WTC11 (cell line): ENCODE measurements around the gene SLC15A4. TPM values are rescaled to one million over a fixed set of nuclear protein-coding genes. Genes with fewer than 3 reads are reported as not detected.

Source experiments
- ATAC-seq: fragments of 200-7000 bp; cut with Tn5 transposase; 2 replicates; pipeline ENCODE4 v1.10.0; 2021; ENCODE audit warnings: mild to moderate bottlenecking, moderate library complexity
- CTCF ChIA-PET: fragments of 300-600 bp; sonication (Branson Sonifier 250); formaldehyde crosslinking; loops from one replicate; lab custom pipeline; 2021; ENCODE audit warnings: antibody characterized with exemption; lab: Charles Lee
- POLR2A ChIA-PET: fragments of 350-600 bp; sonication (Branson Sonifier 250); formaldehyde crosslinking; loops from one replicate; lab custom pipeline; 2021; ENCODE audit warnings: antibody characterized with exemption; lab: Charles Lee
- DNase-seq: peaks from one replicate; pipeline ENCODE4 v3.0.0; 2021; ENCODE audit warnings: low spot score
- H3K27ac Mint-ChIP-seq: 2 replicates; pipeline ENCODE4 v1.8.0; 2021; ENCODE audit warnings: mixed read lengths
- H3K27me3 Mint-ChIP-seq: 2 replicates; pipeline ENCODE4 v1.8.0; 2021; ENCODE audit warnings: low read depth, mild to moderate bottlenecking, moderate library complexity, mixed read lengths
- H3K36me3 Mint-ChIP-seq: 2 replicates; pipeline ENCODE4 v1.8.0; 2021; ENCODE audit warnings: mixed read lengths
- H3K4me1 Mint-ChIP-seq: 2 replicates; pipeline ENCODE4 v1.8.0; 2022; ENCODE audit warnings: mixed read lengths
- H3K4me3 Mint-ChIP-seq: 2 replicates; pipeline ENCODE4 v1.8.0; 2021; ENCODE audit warnings: mild to moderate bottlenecking, moderate library complexity, mixed read lengths
- H3K9me3 Mint-ChIP-seq: 2 replicates; pipeline ENCODE4 v1.8.0; 2021; ENCODE audit warnings: mixed read lengths
- ATF1 ChIP-seq: sonication (generic); formaldehyde crosslinking; IDR thresholded peaks from 2 replicates; pipeline ENCODE4 v1.8.1; 2023; ENCODE audit warnings: mild to moderate bottlenecking, moderate library complexity, missing genetic modification reagents
- CREB1 ChIP-seq: sonication (generic); formaldehyde crosslinking; IDR thresholded peaks from 2 replicates; pipeline ENCODE4 v1.8.0; 2023; ENCODE audit warnings: mild to moderate bottlenecking, missing genetic modification reagents
- CREM ChIP-seq: sonication (generic); formaldehyde crosslinking; IDR thresholded peaks from 2 replicates; pipeline ENCODE4 v1.8.1; 2022; ENCODE audit warnings: mild to moderate bottlenecking, missing genetic modification reagents, moderate library complexity
- ELF4 ChIP-seq: sonication (generic); formaldehyde crosslinking; IDR thresholded peaks from 2 replicates; pipeline ENCODE4 v1.8.1; 2022; ENCODE audit warnings: low read depth, mild to moderate bottlenecking, moderate library complexity, missing genetic modification reagents
- GRHL2 ChIP-seq: fragments of 250-450 bp; sonication (Bioruptor Pico); IDR thresholded peaks from 2 replicates; pipeline ENCODE4 v1.8.0; 2022; ENCODE audit warnings: mild to moderate bottlenecking, moderate library complexity; ENCODE audit not compliant: insufficient replicate concordance, severe bottlenecking
- IRF2 ChIP-seq: sonication (generic); formaldehyde crosslinking; IDR thresholded peaks from 2 replicates; pipeline ENCODE4 v1.8.0; 2022; ENCODE audit warnings: low read depth, missing genetic modification reagents, borderline replicate concordance
- JAZF1 ChIP-seq: fragments of 250-450 bp; sonication (Bioruptor Pico); IDR thresholded peaks from 2 replicates; pipeline ENCODE4 v1.9.0; 2021; ENCODE audit warnings: moderate library complexity, mild to moderate bottlenecking, inconsistent platforms
- JUN ChIP-seq: sonication (generic); formaldehyde crosslinking; IDR thresholded peaks from 2 replicates; pipeline ENCODE4 v1.8.0; 2023; ENCODE audit warnings: mild to moderate bottlenecking, missing genetic modification reagents
- RELA ChIP-seq: sonication (generic); formaldehyde crosslinking; IDR thresholded peaks from 2 replicates; pipeline ENCODE4 v1.8.1; 2022; ENCODE audit warnings: missing genetic modification reagents, mild to moderate bottlenecking, borderline replicate concordance
- RORB ChIP-seq: fragments of 250-450 bp; sonication (Bioruptor Pico); IDR thresholded peaks from 2 replicates; pipeline ENCODE4 v1.9.0; 2021; ENCODE audit warnings: mild to moderate bottlenecking
- TEAD1 ChIP-seq: sonication (generic); formaldehyde crosslinking; IDR thresholded peaks from 2 replicates; pipeline ENCODE4 v1.8.0; 2022; ENCODE audit warnings: mild to moderate bottlenecking, missing genetic modification reagents
- ZNF263 ChIP-seq: sonication (generic); formaldehyde crosslinking; IDR thresholded peaks from 2 replicates; pipeline ENCODE4 v1.8.1; 2022; ENCODE audit warnings: low read depth, mild to moderate bottlenecking, moderate library complexity, missing genetic modification reagents
- ZNF423 ChIP-seq: fragments of 250-450 bp; sonication (Bioruptor Pico); IDR thresholded peaks from 2 replicates; pipeline ENCODE4 v2.1.2; 2022; ENCODE audit warnings: mild to moderate bottlenecking, moderate library complexity
- total RNA-seq: library from RNA; stranded (reverse); gene quantifications from 3 replicates; pipeline ENCODE4 v1.2.3, GENCODE V29; 2021
- TF ChIP-seq, protein P1 (sequence below): sonication (generic); formaldehyde crosslinking; IDR thresholded peaks from 2 replicates; pipeline ENCODE4 v1.8.0; 2023; ENCODE audit warnings: missing genetic modification reagents, mild to moderate bottlenecking, borderline replicate concordance
- TF ChIP-seq, protein P2 (sequence below): sonication (generic); formaldehyde crosslinking; IDR thresholded peaks from 2 replicates; pipeline ENCODE4 v1.8.1; 2023; ENCODE audit warnings: mild to moderate bottlenecking, missing genetic modification reagents, borderline replicate concordance
- TF ChIP-seq, protein P3 (sequence below): sonication (generic); formaldehyde crosslinking; IDR thresholded peaks from 2 replicates; pipeline ENCODE4 v1.8.1; 2023; ENCODE audit warnings: mild to moderate bottlenecking, missing genetic modification reagents, moderate library complexity
- TF ChIP-seq, protein P4 (sequence below): sonication (generic); formaldehyde crosslinking; conservative IDR thresholded peaks from 2 replicates; pipeline ENCODE4 v1.8.1; 2022; ENCODE audit warnings: mild to moderate bottlenecking, missing genetic modification reagents
- TF ChIP-seq, protein P5 (sequence below): fragments of 250-450 bp; sonication (Bioruptor Pico); IDR thresholded peaks from 2 replicates; pipeline ENCODE4 v1.9.0; 2021; ENCODE audit warnings: mild to moderate bottlenecking, borderline replicate concordance
- TF ChIP-seq, protein P6 (sequence below): sonication (generic); formaldehyde crosslinking; IDR thresholded peaks from 2 replicates; pipeline ENCODE4 v1.8.1; 2022; ENCODE audit warnings: low read depth, missing genetic modification reagents, borderline replicate concordance

SLC15A4 gene
- total RNA-seq, 1 experiment from 2014 or later, result 6.4 TPM

DNA sequence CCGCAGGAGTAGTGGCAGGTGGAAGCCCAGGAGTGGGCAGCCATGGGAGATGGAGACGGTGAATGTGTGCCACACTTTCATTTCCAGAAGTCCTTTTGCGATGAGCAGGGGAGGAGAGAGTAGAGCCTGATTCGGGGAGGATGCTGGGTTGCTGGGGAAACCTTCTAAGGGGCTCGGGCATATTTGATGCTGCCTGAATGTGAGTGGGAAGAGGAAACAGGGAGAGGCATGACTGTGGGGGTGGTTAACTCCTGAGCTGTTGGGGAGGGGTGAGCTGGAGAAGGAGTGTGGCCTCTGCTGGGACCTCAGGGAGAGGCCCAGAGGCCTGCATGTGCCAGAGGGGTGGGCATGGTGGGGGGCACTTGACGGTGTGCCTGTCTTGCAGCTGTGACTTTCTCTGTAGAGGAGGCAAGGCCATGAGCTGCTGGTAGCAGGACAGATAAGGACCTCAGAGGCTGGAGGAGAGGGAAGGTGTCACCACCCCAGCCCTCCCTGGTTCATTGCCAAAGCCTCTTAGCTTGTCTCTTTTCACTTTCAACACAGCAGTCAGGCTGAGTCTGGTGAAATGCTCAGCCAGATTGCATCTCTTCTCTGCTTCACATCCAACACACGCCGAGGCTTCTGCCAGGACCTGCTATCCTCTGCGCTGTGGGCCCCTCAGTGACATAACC is 40.9 kb upstream of the SLC15A4 start (continued):
- TF ChIP-seq, protein P1, sequence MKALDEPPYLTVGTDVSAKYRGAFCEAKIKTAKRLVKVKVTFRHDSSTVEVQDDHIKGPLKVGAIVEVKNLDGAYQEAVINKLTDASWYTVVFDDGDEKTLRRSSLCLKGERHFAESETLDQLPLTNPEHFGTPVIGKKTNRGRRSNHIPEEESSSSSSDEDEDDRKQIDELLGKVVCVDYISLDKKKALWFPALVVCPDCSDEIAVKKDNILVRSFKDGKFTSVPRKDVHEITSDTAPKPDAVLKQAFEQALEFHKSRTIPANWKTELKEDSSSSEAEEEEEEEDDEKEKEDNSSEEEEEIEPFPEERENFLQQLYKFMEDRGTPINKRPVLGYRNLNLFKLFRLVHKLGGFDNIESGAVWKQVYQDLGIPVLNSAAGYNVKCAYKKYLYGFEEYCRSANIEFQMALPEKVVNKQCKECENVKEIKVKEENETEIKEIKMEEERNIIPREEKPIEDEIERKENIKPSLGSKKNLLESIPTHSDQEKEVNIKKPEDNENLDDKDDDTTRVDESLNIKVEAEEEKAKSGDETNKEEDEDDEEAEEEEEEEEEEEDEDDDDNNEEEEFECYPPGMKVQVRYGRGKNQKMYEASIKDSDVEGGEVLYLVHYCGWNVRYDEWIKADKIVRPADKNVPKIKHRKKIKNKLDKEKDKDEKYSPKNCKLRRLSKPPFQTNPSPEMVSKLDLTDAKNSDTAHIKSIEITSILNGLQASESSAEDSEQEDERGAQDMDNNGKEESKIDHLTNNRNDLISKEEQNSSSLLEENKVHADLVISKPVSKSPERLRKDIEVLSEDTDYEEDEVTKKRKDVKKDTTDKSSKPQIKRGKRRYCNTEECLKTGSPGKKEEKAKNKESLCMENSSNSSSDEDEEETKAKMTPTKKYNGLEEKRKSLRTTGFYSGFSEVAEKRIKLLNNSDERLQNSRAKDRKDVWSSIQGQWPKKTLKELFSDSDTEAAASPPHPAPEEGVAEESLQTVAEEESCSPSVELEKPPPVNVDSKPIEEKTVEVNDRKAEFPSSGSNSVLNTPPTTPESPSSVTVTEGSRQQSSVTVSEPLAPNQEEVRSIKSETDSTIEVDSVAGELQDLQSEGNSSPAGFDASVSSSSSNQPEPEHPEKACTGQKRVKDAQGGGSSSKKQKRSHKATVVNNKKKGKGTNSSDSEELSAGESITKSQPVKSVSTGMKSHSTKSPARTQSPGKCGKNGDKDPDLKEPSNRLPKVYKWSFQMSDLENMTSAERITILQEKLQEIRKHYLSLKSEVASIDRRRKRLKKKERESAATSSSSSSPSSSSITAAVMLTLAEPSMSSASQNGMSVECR (CRISPR knock-in tag), result no peak
- no peak for TF ChIP-seq ELF4 (CRISPR knock-in tag)
- no peak for TF ChIP-seq GRHL2 (CRISPR knock-in tag)
- TF ChIP-seq, protein P2, sequence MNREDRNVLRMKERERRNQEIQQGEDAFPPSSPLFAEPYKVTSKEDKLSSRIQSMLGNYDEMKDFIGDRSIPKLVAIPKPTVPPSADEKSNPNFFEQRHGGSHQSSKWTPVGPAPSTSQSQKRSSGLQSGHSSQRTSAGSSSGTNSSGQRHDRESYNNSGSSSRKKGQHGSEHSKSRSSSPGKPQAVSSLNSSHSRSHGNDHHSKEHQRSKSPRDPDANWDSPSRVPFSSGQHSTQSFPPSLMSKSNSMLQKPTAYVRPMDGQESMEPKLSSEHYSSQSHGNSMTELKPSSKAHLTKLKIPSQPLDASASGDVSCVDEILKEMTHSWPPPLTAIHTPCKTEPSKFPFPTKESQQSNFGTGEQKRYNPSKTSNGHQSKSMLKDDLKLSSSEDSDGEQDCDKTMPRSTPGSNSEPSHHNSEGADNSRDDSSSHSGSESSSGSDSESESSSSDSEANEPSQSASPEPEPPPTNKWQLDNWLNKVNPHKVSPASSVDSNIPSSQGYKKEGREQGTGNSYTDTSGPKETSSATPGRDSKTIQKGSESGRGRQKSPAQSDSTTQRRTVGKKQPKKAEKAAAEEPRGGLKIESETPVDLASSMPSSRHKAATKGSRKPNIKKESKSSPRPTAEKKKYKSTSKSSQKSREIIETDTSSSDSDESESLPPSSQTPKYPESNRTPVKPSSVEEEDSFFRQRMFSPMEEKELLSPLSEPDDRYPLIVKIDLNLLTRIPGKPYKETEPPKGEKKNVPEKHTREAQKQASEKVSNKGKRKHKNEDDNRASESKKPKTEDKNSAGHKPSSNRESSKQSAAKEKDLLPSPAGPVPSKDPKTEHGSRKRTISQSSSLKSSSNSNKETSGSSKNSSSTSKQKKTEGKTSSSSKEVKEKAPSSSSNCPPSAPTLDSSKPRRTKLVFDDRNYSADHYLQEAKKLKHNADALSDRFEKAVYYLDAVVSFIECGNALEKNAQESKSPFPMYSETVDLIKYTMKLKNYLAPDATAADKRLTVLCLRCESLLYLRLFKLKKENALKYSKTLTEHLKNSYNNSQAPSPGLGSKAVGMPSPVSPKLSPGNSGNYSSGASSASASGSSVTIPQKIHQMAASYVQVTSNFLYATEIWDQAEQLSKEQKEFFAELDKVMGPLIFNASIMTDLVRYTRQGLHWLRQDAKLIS (CRISPR knock-in tag), result no peak
- no peak for TF ChIP-seq JAZF1 (CRISPR knock-in tag)
- no peak for TF ChIP-seq ZNF263 (CRISPR knock-in tag)
- TF ChIP-seq TEAD1, result no peak
- no peak for TF ChIP-seq CREB1
- TF ChIP-seq, protein P3, sequence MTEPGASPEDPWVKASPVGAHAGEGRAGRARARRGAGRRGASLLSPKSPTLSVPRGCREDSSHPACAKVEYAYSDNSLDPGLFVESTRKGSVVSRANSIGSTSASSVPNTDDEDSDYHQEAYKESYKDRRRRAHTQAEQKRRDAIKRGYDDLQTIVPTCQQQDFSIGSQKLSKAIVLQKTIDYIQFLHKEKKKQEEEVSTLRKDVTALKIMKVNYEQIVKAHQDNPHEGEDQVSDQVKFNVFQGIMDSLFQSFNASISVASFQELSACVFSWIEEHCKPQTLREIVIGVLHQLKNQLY (CRISPR knock-in tag), result no peak
- TF ChIP-seq, protein P4, sequence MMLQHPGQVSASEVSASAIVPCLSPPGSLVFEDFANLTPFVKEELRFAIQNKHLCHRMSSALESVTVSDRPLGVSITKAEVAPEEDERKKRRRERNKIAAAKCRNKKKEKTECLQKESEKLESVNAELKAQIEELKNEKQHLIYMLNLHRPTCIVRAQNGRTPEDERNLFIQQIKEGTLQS, result no peak
- TF ChIP-seq JUN (CRISPR knock-in tag), result no peak
- no peak for TF ChIP-seq RELA (CRISPR knock-in tag)

DNA sequence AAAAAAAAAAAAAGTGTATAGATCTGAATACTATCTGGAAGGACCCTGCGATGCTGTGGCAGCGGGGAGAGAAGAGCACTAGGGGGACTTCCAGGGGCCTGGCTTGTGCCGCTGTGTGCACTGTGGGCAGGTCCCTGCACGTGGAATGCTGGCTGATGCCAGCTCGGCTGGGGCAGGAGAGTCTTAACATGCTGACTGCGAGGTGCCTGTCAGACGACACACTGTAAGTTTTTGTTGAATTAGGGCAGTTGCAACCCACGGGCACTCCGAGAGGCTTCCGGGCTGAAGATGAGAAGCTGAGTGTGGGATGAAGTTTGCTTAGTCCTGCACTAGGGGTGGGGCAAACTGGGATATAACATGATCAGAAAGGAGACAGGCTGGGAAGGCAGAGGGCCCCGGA is 40.2 kb upstream of the SLC15A4 start:
- Mint-ChIP-seq H3K9me3 (peaks cover 50% of the 10 kb centered on the region), H3K27me3 (peaks cover 12% of the 10 kb centered on the region), H3K27ac (no peak overlapping the region), H3K4me1 (no peaks in the 10 kb centered on the region), H3K4me3 (no peak overlapping the region), H3K36me3 (peaks cover 60% of the 10 kb centered on the region)
- no peak for DNase-seq
- ChIA-PET CTCF (interaction anchor here (0.7 kb wide), 1 partner anchor 95 kb away, joined by 4 read pairs; no protein-coding TSS in a partner anchor), POLR2A (no interaction called here)
- ATAC-seq, result no peak
- no peak for TF ChIP-seq RORB (CRISPR knock-in tag)
- no peak for TF ChIP-seq IRF2 (CRISPR knock-in tag)
- TF ChIP-seq CREM (CRISPR knock-in tag), result no peak
- TF ChIP-seq ZNF423 (CRISPR knock-in tag), result no peak
- TF ChIP-seq, protein P5, sequence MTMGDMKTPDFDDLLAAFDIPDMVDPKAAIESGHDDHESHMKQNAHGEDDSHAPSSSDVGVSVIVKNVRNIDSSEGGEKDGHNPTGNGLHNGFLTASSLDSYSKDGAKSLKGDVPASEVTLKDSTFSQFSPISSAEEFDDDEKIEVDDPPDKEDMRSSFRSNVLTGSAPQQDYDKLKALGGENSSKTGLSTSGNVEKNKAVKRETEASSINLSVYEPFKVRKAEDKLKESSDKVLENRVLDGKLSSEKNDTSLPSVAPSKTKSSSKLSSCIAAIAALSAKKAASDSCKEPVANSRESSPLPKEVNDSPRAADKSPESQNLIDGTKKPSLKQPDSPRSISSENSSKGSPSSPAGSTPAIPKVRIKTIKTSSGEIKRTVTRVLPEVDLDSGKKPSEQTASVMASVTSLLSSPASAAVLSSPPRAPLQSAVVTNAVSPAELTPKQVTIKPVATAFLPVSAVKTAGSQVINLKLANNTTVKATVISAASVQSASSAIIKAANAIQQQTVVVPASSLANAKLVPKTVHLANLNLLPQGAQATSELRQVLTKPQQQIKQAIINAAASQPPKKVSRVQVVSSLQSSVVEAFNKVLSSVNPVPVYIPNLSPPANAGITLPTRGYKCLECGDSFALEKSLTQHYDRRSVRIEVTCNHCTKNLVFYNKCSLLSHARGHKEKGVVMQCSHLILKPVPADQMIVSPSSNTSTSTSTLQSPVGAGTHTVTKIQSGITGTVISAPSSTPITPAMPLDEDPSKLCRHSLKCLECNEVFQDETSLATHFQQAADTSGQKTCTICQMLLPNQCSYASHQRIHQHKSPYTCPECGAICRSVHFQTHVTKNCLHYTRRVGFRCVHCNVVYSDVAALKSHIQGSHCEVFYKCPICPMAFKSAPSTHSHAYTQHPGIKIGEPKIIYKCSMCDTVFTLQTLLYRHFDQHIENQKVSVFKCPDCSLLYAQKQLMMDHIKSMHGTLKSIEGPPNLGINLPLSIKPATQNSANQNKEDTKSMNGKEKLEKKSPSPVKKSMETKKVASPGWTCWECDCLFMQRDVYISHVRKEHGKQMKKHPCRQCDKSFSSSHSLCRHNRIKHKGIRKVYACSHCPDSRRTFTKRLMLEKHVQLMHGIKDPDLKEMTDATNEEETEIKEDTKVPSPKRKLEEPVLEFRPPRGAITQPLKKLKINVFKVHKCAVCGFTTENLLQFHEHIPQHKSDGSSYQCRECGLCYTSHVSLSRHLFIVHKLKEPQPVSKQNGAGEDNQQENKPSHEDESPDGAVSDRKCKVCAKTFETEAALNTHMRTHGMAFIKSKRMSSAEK (CRISPR knock-in tag), result no peak
- TF ChIP-seq ATF1 (CRISPR knock-in tag), result no peak
- TF ChIP-seq, protein P6, sequence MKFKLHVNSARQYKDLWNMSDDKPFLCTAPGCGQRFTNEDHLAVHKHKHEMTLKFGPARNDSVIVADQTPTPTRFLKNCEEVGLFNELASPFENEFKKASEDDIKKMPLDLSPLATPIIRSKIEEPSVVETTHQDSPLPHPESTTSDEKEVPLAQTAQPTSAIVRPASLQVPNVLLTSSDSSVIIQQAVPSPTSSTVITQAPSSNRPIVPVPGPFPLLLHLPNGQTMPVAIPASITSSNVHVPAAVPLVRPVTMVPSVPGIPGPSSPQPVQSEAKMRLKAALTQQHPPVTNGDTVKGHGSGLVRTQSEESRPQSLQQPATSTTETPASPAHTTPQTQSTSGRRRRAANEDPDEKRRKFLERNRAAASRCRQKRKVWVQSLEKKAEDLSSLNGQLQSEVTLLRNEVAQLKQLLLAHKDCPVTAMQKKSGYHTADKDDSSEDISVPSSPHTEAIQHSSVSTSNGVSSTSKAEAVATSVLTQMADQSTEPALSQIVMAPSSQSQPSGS (CRISPR knock-in tag), result no peak
